ENCODE data around the gene LYPD5.
"Not testable (repeated sequence)": the region's sequence is repeated elsewhere in the genome, so short reads cannot be mapped to it uniquely, and the experiment has no call there.

LYPD5 gene

GRCh38 chr19:43779147-43779819 lies 23.0 kb downstream of the LYPD5 start:
- DNase-seq (ENCODE audit: low spot score), result no peak

GRCh38 chr19:43778651-43779050 lies 23.6 kb downstream of the LYPD5 start:
- DNase-seq (ENCODE audit: low spot score), result no peak

GRCh38 chr19:43777163-43777695 lies 25.0 kb downstream of the LYPD5 start:
- DNase-seq (ENCODE audit: low spot score), result no peak

GRCh38 chr19:43776286-43776685 lies 26.0 kb downstream of the LYPD5 start:
- no peak for DNase-seq (ENCODE audit: low spot score)

- DNase-seq (ENCODE audit: low spot score), result no peak
Observed at GRCh38 chr19:43775299-43775890, 26.9 kb downstream of the LYPD5 start.

- not testable (repeated sequence) for DNase-seq (ENCODE audit: low spot score)
Observed at GRCh38 chr19:43774940-43775258, 27.3 kb downstream of the LYPD5 start.

- DNase-seq (ENCODE audit: low spot score), result peak; percentile 73
Observed at GRCh38 chr19:43774103-43774939, 27.9 kb downstream of the LYPD5 start.

- peak; percentile 27 for DNase-seq (ENCODE audit: low spot score)
Observed at GRCh38 chr19:43773725-43774102, 28.5 kb downstream of the LYPD5 start.

- DNase-seq (ENCODE audit: low spot score), result no peak
Observed at GRCh38 chr19:43769256-43769655, 33.0 kb downstream of the LYPD5 start.

- no peak for DNase-seq (ENCODE audit: low spot score)
Observed at GRCh38 chr19:43768273-43769050, 33.8 kb downstream of the LYPD5 start.

- DNase-seq (ENCODE audit: low spot score), result no peak
Observed at GRCh38 chr19:43767818-43768217, 34.4 kb downstream of the LYPD5 start.

GRCh38 chr19:43767316-43767715 lies 34.9 kb downstream of the LYPD5 start:
- DNase-seq (ENCODE audit: low spot score), result no peak

- no peak for DNase-seq (ENCODE audit: low spot score)
Observed at GRCh38 chr19:43766755-43767043, 35.5 kb downstream of the LYPD5 start.

GRCh38 chr19:43765109-43765876 lies 37.0 kb downstream of the LYPD5 start:
- no peak for DNase-seq (ENCODE audit: low spot score)

GRCh38 chr19:43764684-43765083 lies 37.6 kb downstream of the LYPD5 start:
- not testable (repeated sequence) for DNase-seq (ENCODE audit: low spot score)

- DNase-seq (ENCODE audit: low spot score), result no peak
Observed at GRCh38 chr19:43763473-43763939, 38.7 kb downstream of the LYPD5 start.

- DNase-seq (ENCODE audit: low spot score), result no peak
Observed at GRCh38 chr19:43762814-43763213, 39.4 kb downstream of the LYPD5 start.

GRCh38 chr19:43760941-43761340 lies 41.3 kb downstream of the LYPD5 start:
- no peak for DNase-seq (ENCODE audit: low spot score)

- peak; percentile 23 for DNase-seq (ENCODE audit: low spot score)
Observed at GRCh38 chr19:43759515-43759914, 42.7 kb downstream of the LYPD5 start.

- peak; percentile 60 for DNase-seq (ENCODE audit: low spot score)
Observed at GRCh38 chr19:43755256-43755801, 46.9 kb downstream of the LYPD5 start.

All from SK-N-DZ (cell line).